Heart left ventricle (tissue), 16 donors: ENCODE measurements around the gene ST6GAL2. TPM values are rescaled to one million over a fixed set of nuclear protein-coding genes. Genes with fewer than 3 reads are reported as not detected.

Experiments used
- ATAC-seq, 4 donors: fragments of 200-7000 bp; cut with Tn5 transposase; one replicate each; pipeline ENCODE4 v1.9.1; 2020 to 2022; ENCODE audit warnings: moderate library complexity in 4 of 4, mild to moderate bottlenecking in 3 of 4, moderate number of reproducible peaks in 1 of 4
- DNase-seq, 5 donors: peaks; one replicate each; pipeline ENCODE4 v3.0.0-alpha.2; 2020
- H3K27ac ChIP-seq, 12 donors: fragments of 200-600 bp; sonication (generic) in 4 of 12; one replicate each; pipeline versions ENCODE4 v1.5.0 to v1.8.0; 2016 to 2022; ENCODE audit warnings: mild to moderate bottlenecking in 2 of 12
- H3K27me3 ChIP-seq, 9 donors: fragments of 200-600 bp; sonication (generic) in 2 of 9; one replicate each; pipeline versions ENCODE4 v1.5.1 to v1.8.0; 2016 to 2022; ENCODE audit warnings: mild to moderate bottlenecking in 3 of 9
- H3K36me3 ChIP-seq, 9 donors: fragments of 200-600 bp; sonication (generic) in 2 of 9; one replicate each; pipeline versions ENCODE4 v1.5.0 to v1.8.0; 2018 to 2022; ENCODE audit warnings: mild to moderate bottlenecking in 2 of 9
- H3K4me1 ChIP-seq, 12 donors: fragments of 200-600 bp; sonication (generic) in 4 of 12; one replicate each; pipeline versions ENCODE4 v1.5.0 to v1.8.0; 2016 to 2022; ENCODE audit warnings: mild to moderate bottlenecking in 3 of 12
- H3K4me3 ChIP-seq, 12 donors: fragments of 200-600 bp; sonication (generic) in 4 of 12; one replicate each; pipeline versions ENCODE4 v1.5.0 to v1.8.0; 2017 to 2022; ENCODE audit warnings: mild to moderate bottlenecking in 9 of 12, moderate library complexity in 4 of 12
- H3K9me3 ChIP-seq, 12 donors: fragments of 200-600 bp; sonication (generic) in 4 of 12; one replicate each; pipeline versions ENCODE4 v1.5.0 to v1.8.0; 2016 to 2022; ENCODE audit warnings: mild to moderate bottlenecking in 1 of 12
- POLR2A ChIP-seq, 2 donors: fragments of 450-650 bp; IDR thresholded peaks; one replicate each; pipeline ENCODE4 v1.6.1; 2017; ENCODE audit warnings: antibody characterized with exemption in 2 of 2, mild to moderate bottlenecking in 2 of 2, moderate library complexity in 2 of 2
- WGBS, 4 donors: extraction: QIAGEN DNeasy Blood & Tissue Kit in 2 of 4; methylation state at CpG; one replicate each; pipeline versions ENCODE4 v1.1.5 to v1.1.7; 2013 to 2018; 5-methylcytosine and 5-hydroxymethylcytosine counted together
- intact Hi-C, 10 donors: fragments of 100-400 bp; cut with DNase I; formaldehyde crosslinking; loops; one replicate each; pipeline versions ENCODE4 v1.11.1 to v1.14.2; 2022
- polyA plus RNA-seq, 2 donors: library from polyadenylated mRNA; stranded (reverse); fragments of 200-250 nt; gene quantifications; one replicate each; pipeline ENCODE4 v1.2.3, GENCODE V29; 2013
- total RNA-seq, 9 donors: library from RNA; depleted of rRNA in 2 of 9; stranded (reverse); fragments of >200 nt in 2 of 9; fragmentation: NEBNext Ultra II Directional in 3 of 9; extraction: Animal tissue kit (Norgen Biotek cat#: 25700) in 3 of 9; gene quantifications; one replicate each; pipeline versions ENCODE4 v1.1.0 to v1.2.4, GENCODE V29; 2016 to 2023
- TF ChIP-seq, protein P1 (sequence below), 12 donors: fragments of 200-600 bp; sonication (generic) in 4 of 12; IDR thresholded peaks; one replicate each; pipeline versions ENCODE4 v1.5.0 to v1.8.0; 2018 to 2022; ENCODE audit warnings: antibody characterized with exemption in 12 of 12, mild to moderate bottlenecking in 5 of 12
- donor health status: ischemic (EF 13 %, LVEDD 7.1; RV severe dilation, severe dysfunction).
- donor health status: healthy with polysubstance abuse.
- donor health status: DM: no; HTN: yes; CAD: no.
- donor health status: DM: no; HTN: no; CAD: no.
- donor health status: ischemic (EF 25% LVEDD 6.9; RV normal size, moderate dysfunction).
- donor health status: ischemic (EF 25% LVEDD 5.7; RV mildly dilated, moderate dysfunction).
- donor health status: healthy.
- donor health status: DM: yes; HTN: yes; CAD: no.
- donor health status: ischemic (EF 35%, LVEDD 5.7; RV mildly dilated, moderate dysfunction).
- donor health status: nonischemic (EF 11% LVEDD 7.7; RV severe dilation, severe dysfunction).
- donor health status: DM: yes; HTN: yes; CAD: no.
- donor health status: PGD.
- donor health status: ischemic (EF 29% LVEDD 5.4; RV normal size, mild dysfunction).
- donor health status: nonischemic (EF 23%, LVEDD 6.1; RV moderate dilation, normal function).

Gene ST6GAL2
- total and polyA plus RNA-seq, 11 donors: 0.08 to 1.1 (median 0.57) TPM; not detected in 1

GRCh38 chr2:106921451-106921850 is 35.5 kb upstream of the ST6GAL2 start:
- no peak for DNase-seq
- 65 to 83% (median 72%) methylated on average over 1 of the region's 1 CpG for WGBS, 4 donors
- Histone ChIP-seq H3K9me3 (peaks cover 0 to 16% (median under 1%) of the 10 kb centered on the region in 12 donors), H3K4me1 (no peaks in the 10 kb centered on the region), H3K36me3 (no peaks in the 10 kb centered on the region), H3K27ac (no peak overlapping the region), H3K4me3 (no peak overlapping the region), H3K27me3 (no peaks in the 10 kb centered on the region)
- ATAC-seq: no peak
- intact Hi-C loops: no loop called here
- no peak for TF ChIP-seq POLR2A (IDR thresholded peaks at IDR 0.05)
- TF ChIP-seq, protein P1, sequence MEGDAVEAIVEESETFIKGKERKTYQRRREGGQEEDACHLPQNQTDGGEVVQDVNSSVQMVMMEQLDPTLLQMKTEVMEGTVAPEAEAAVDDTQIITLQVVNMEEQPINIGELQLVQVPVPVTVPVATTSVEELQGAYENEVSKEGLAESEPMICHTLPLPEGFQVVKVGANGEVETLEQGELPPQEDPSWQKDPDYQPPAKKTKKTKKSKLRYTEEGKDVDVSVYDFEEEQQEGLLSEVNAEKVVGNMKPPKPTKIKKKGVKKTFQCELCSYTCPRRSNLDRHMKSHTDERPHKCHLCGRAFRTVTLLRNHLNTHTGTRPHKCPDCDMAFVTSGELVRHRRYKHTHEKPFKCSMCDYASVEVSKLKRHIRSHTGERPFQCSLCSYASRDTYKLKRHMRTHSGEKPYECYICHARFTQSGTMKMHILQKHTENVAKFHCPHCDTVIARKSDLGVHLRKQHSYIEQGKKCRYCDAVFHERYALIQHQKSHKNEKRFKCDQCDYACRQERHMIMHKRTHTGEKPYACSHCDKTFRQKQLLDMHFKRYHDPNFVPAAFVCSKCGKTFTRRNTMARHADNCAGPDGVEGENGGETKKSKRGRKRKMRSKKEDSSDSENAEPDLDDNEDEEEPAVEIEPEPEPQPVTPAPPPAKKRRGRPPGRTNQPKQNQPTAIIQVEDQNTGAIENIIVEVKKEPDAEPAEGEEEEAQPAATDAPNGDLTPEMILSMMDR (IDR thresholded peaks at IDR 0.05): no peak

GRCh38 chr2:106919012-106919411 is 33.0 kb upstream of the ST6GAL2 start:
- no peak for ATAC-seq
- peaks cover 0 to 12% (median 0%) of the 10 kb centered on the region in 12 donors for H3K9me3 ChIP-seq
- no peak overlapping the region for H3K4me3 ChIP-seq
- intact Hi-C loops: no loop called here
- DNase-seq: no peak
- no peak overlapping the region for H3K27ac ChIP-seq
- H3K27me3 ChIP-seq: no peaks in the 10 kb centered on the region
- no peaks in the 10 kb centered on the region for H3K36me3 ChIP-seq
- H3K4me1 ChIP-seq: no peaks in the 10 kb centered on the region
- TF ChIP-seq POLR2A (IDR thresholded peaks at IDR 0.05): no peak
- TF ChIP-seq, protein P1 (IDR thresholded peaks at IDR 0.05): no peak
- 65 to 81% (median 71%) methylated on average over 1 of the region's 1 CpG for WGBS, 4 donors

DNA sequence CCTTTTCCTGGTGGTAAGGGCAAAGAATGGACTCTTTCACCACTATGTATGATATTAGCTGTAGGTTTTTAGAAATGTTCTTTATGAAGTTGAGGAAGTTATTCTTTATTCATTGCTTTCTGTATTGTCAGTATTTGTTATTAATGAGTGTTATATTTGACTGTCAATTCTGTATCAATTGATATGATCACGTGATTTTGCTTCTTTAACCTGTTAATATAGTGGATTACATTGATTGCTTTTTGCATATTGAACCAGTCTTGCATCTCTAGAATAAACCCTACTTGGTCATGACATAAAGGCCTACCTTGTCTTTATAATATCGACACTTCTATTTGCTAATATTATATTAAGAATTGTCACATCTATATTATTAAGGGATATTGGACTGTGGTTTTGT is 18.3 kb upstream of the ST6GAL2 start:
- 75 to 84% (median 82%) methylated on average over 2 of the region's 2 CpGs for WGBS, 4 donors
- intact Hi-C loops: no loop called here

GRCh38 chr2:106899786-106900530 is 14.0 kb upstream of the ST6GAL2 start:
- Histone ChIP-seq H3K36me3 (no peaks in the 10 kb centered on the region), H3K9me3 (peaks cover 0 to 11% (median 0%) of the 10 kb centered on the region in 12 donors), H3K27me3 (no peaks in the 10 kb centered on the region), H3K4me1 (no peaks in the 10 kb centered on the region), H3K27ac (no peak overlapping the region), H3K4me3 (no peak overlapping the region)
- DNase-seq (no peak), ATAC-seq (no peak)
- WGBS, 4 donors: 74 to 82% (median 77%) methylated on average over 7 of the region's 7 CpGs
- TF ChIP-seq, protein P1 (IDR thresholded peaks at IDR 0.05): no peak
- no peak for TF ChIP-seq POLR2A (IDR thresholded peaks at IDR 0.05)
- intact Hi-C loops: no loop called here

More for the DNA sequence above, 18.3 kb upstream of the ST6GAL2 start:
- Histone ChIP-seq H3K9me3 (peaks cover 0 to 11% (median 0%) of the 10 kb centered on the region in 12 donors), H3K4me1 (no peaks in the 10 kb centered on the region), H3K27me3 (no peaks in the 10 kb centered on the region), H3K36me3 (no peaks in the 10 kb centered on the region), H3K27ac (no peak overlapping the region), H3K4me3 (no peak overlapping the region)
- ATAC-seq: no peak
- TF ChIP-seq POLR2A (IDR thresholded peaks at IDR 0.05): no peak
- TF ChIP-seq, protein P1 (IDR thresholded peaks at IDR 0.05): no peak
- DNase-seq: no peak
